GM12878 (cell line): Measurements from ENCODE around the gene CFHR4. TPM values are rescaled to one million over a fixed set of nuclear protein-coding genes. Genes with fewer than 3 reads are reported as not detected.
"Not testable (repeated sequence)": the region's sequence is repeated elsewhere in the genome, so short reads cannot be mapped to it uniquely, and the experiment has no call there.

Source experiments
- ATAC-seq: fragments of 200-7000 bp; cut with Tn5 transposase; 3 replicates; pipeline ENCODE4 v1.9.1; 2020; ENCODE audit warnings: mild to moderate bottlenecking, moderate library complexity
- BruUV-seq: library from RNA; stranded (reverse); fragments of 400-500 nt; replicated peaks from 2 replicates; lab custom pipeline; 2021; lab: Mats Ljungman, UMichigan
- CTCF ChIA-PET: fragments of 300-600 bp; sonication (Branson Sonifier 250); formaldehyde crosslinking; extraction: SDS; loops from one replicate; lab custom pipeline; 2021; ENCODE audit warnings: inconsistent platforms; lab: Yijun Ruan, JAX
- POLR2A ChIA-PET: fragments of 350-600 bp; formaldehyde crosslinking; extraction: SDS; loops from one replicate; lab custom pipeline; 2021; ENCODE audit warnings: inconsistent platforms; lab: Charles Lee
- RAD21 ChIA-PET: fragments of 300-600 bp; sonication (Branson Sonifier 250); formaldehyde crosslinking; loops from one replicate; lab custom pipeline; 2023; ENCODE audit warnings: antibody characterized with exemption; ENCODE audit not compliant: unreplicated experiment; lab: Charles Lee
- SMC1A ChIA-PET: fragments of 300-600 bp; sonication (Branson Sonifier 250); formaldehyde crosslinking; loops from one replicate; lab custom pipeline; 2023; ENCODE audit not compliant: unreplicated experiment, uncharacterized antibody; lab: Charles Lee
- DNase-seq: peaks from one replicate; pipeline ENCODE4 v3.0.0-alpha.2; 2011; ENCODE audit warnings: low read depth, low spot score
- FAIRE-seq: peaks from 3 replicates; lab custom pipeline; 2011; peaks lifted over from hg19 to GRCh38; lab: Jason Lieb, UNC
- H2AFZ ChIP-seq: 2 replicates; pipeline ENCODE4 v1.6.0; 2011; ENCODE audit warnings: low read depth, low read length, control low read depth; ENCODE audit not compliant: control insufficient read depth
- H3K27ac ChIP-seq: 2 replicates; pipeline ENCODE4 v1.5.1; 2011; ENCODE audit warnings: control low read depth; ENCODE audit not compliant: control insufficient read depth, insufficient read depth
- H3K27me3 ChIP-seq, 2 experiments: replicated peaks in 1 of 2; 2 replicates each; pipeline versions ENCODE4 v1.6.0 to v1.6.1; 2011; ENCODE audit warnings: low read length in 1 of 2; ENCODE audit not compliant: control insufficient read depth in 2 of 2, insufficient read depth in 2 of 2
- H3K36me3 ChIP-seq, 2 experiments: 2 replicates each; pipeline ENCODE4 v1.5.1; 2011; ENCODE audit warnings: low read length in 1 of 2; ENCODE audit not compliant: control insufficient read depth in 2 of 2, insufficient read depth in 2 of 2
- H3K4me1 ChIP-seq: 2 replicates; pipeline ENCODE4 v1.6.1; 2011; ENCODE audit warnings: mild to moderate bottlenecking, low read length, moderate library complexity, mixed read lengths; ENCODE audit not compliant: control insufficient read depth, insufficient read depth
- H3K4me2 ChIP-seq: 2 replicates; pipeline ENCODE4 v1.6.0; 2011; ENCODE audit warnings: control low read depth; ENCODE audit not compliant: control insufficient read depth, insufficient read depth
- H3K4me3 ChIP-seq: fragments of 200-600 bp; sonication (generic); 2 replicates; pipeline ENCODE4 v1.5.1; 2016
- H3K79me2 ChIP-seq: 2 replicates; pipeline ENCODE4 v1.6.0; 2011; ENCODE audit warnings: low read length; ENCODE audit not compliant: control insufficient read depth, insufficient read depth
- H3K9ac ChIP-seq: 2 replicates; pipeline ENCODE4 v1.8.0; 2011; ENCODE audit warnings: low read length, control low read depth, mixed read lengths; ENCODE audit not compliant: control insufficient read depth, insufficient read depth
- H3K9me3 ChIP-seq: replicated peaks from 3 replicates; pipeline ENCODE4 v1.5.1; 2011; ENCODE audit warnings: mild to moderate bottlenecking, low read length; ENCODE audit not compliant: control insufficient read depth, insufficient read depth
- H4K20me1 ChIP-seq: 2 replicates; pipeline ENCODE4 v1.6.0; 2011; ENCODE audit not compliant: control insufficient read depth, insufficient read depth
- CEBPB ChIP-seq, 2 experiments: fragments of 150-350 bp in 1 of 2; IDR thresholded peaks; 2 replicates each; pipeline ENCODE4 v1.6.1; 2012 to 2014; ENCODE audit warnings: low read depth in 2 of 2, low read length in 2 of 2, borderline replicate concordance in 1 of 2, inconsistent platforms in 1 of 2
- PBX3 ChIP-seq: IDR thresholded peaks from 2 replicates; pipeline ENCODE4 v1.6.1; 2011; ENCODE audit warnings: mild to moderate bottlenecking, low read depth, low read length, moderate library complexity; ENCODE audit not compliant: insufficient replicate concordance
- ZBTB11 ChIP-seq: fragments of 450-650 bp; formaldehyde crosslinking; IDR thresholded peaks from 2 replicates; pipeline ENCODE4 v1.5.0; 2022; ENCODE audit warnings: mild to moderate bottlenecking, missing genetic modification characterization
- WGBS: methylation state at CpG from one replicate; pipeline ENCODE4 v1.1.6; 2016; ENCODE audit warnings: low lambda C conversion rate; ENCODE audit not compliant: insufficient replicate concordance, insufficient coverage; ENCODE audit errors: missing lambda C conversion rate; 5-methylcytosine and 5-hydroxymethylcytosine counted together
- in situ Hi-C: fragments of 300-500 bp; cut with MboI; formaldehyde crosslinking; loops from 9 replicates; pipeline ENCODE4 v1.14.3; 2018; ENCODE audit warnings: mixed read lengths
- intact Hi-C: fragments of 100-400 bp; cut with micrococcal nuclease; formaldehyde crosslinking; loops from one replicate; pipeline ENCODE4 v1.14.2; 2022; ENCODE audit not compliant: unreplicated experiment
- polyA plus RNA-seq, 11 experiments: library from polyadenylated mRNA; depleted of rRNA in 4 of 11; unstranded in 6 of 11; stranded (reverse) in 5 of 11; fragments of >200 nt; fragmentation: Nextera tagmentation in 4 of 11; fragmentation: Illumina TruSeq in 1 of 11; extraction: Ambion mirVana in 4 of 11; extraction: Trizol in 1 of 11; gene quantifications; 1 replicate in 1 of 11; 2 replicates in 10 of 11; pipeline versions ENCODE4 v1.2.1 to v1.2.3, GENCODE V29; 2011 to 2016; ENCODE audit warnings: inconsistent platforms in 2 of 11, missing spikeins in 2 of 11, low read depth in 1 of 11
- total RNA-seq, 4 experiments: library from RNA; depleted of rRNA in 3 of 4; stranded (reverse); fragments of >200 nt in 3 of 4; fragmentation: Illumina TruSeq in 1 of 4; extraction: Trizol in 1 of 4; gene quantifications; 2 replicates each; pipeline versions ENCODE4 v1.2.1 to v1.2.3, GENCODE V29; 2013 to 2021

The CFHR4 gene
- total and polyA plus RNA-seq, 10 of the 15 experiments (the other 5 are each of a cell fraction or from before 2014, with no cell fraction given): not detected

DNA sequence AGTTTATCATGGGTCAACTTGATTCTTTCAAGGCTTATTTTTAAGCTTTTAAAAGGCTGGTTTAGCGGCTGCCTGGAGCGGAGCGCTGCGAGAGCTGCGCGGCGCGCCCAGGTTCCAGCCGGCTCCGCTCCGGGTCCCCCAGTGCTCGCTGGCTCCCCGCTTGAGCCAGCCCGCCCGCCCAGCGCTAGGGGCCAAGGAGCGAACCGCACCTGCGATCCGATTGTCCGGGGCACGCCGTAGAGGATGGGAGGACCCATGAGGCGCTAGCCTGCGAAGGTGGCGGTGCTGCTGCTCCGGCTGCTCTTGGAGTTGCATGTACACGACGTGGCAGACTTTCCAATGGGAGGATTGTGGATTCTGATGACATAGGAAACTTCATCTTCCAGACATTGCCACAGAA is 9.9 kb upstream of the CFHR4 start (continued):
- no peak for TF ChIP-seq ZBTB11 (CRISPR knock-in tag)
- TF ChIP-seq CEBPB (IDR thresholded peaks at IDR 0.05; ENCODE audit: borderline replicate concordance in 1 of 2, low read depth in 2 of 2, low read length in 2 of 2): no peak
- TF ChIP-seq PBX3: no peak
- TF ChIP-seq, all 136 proteins: peak for 0

GRCh38 chr1:196886560-196886959 is 1.3 kb upstream of the CFHR4 start:
- intact Hi-C loops: not testable (repeated sequence)

More at GRCh38 chr1:196886560-196886959, 1.3 kb upstream of the CFHR4 start:
- H3K9ac ChIP-seq, H3K4me2 ChIP-seq, H2AFZ ChIP-seq, in situ Hi-C loops, H3K9me3 ChIP-seq, SMC1A ChIA-PET, H3K36me3 ChIP-seq, H3K27me3 ChIP-seq, H3K79me2 ChIP-seq, CTCF ChIA-PET, H3K4me3 ChIP-seq, H3K27ac ChIP-seq, POLR2A ChIA-PET, ATAC-seq, BruUV-seq, FAIRE-seq, H3K4me1 ChIP-seq, DNase-seq, H4K20me1 ChIP-seq, RAD21 ChIA-PET: not testable (repeated sequence)
- WGBS: 10% methylated on average over 4 of the region's 4 CpGs
